Naive thymus-derived CD8-positive, alpha-beta T cell (primary cell): Measurements from ENCODE around the gene ASTN2. TPM values are rescaled to one million over a fixed set of nuclear protein-coding genes. Genes with fewer than 3 reads are reported as not detected.

ENCODE experiments used
- ATAC-seq, 2 donors: fragments of 150-1000 bp; cut with Tn5 transposase in 1 of 2; sonication (Bioruptor Pico), chemical (Tn5 transposase) in 1 of 2; 1 replicate in 1 of 2; 2 replicates in 1 of 2; pipeline ENCODE4 v1.10.0; 2021; ENCODE audit warnings: mild to moderate bottlenecking in 2 of 2, moderate library complexity in 2 of 2
- POLR2A ChIA-PET: fragments of 350-600 bp; sonication (Branson Sonifier 250); formaldehyde crosslinking; loops from one replicate; lab custom pipeline; 2021; ENCODE audit warnings: antibody characterized with exemption; lab: Charles Lee
- DNase-seq, 10 donors: peaks; one replicate each; pipeline versions ENCODE4 v3.0.0 to v3.0.0-alpha.2; 2020 to 2022
- H3K27ac Mint-ChIP-seq, 10 donors: one replicate each; pipeline ENCODE4 v1.8.0; 2020 to 2022; ENCODE audit warnings: mild to moderate bottlenecking in 10 of 10, mixed read lengths in 10 of 10, moderate library complexity in 4 of 10, inconsistent platforms in 1 of 10
- H3K27me3 Mint-ChIP-seq, 5 donors: one replicate each; pipeline ENCODE4 v1.8.0; 2021 to 2022; ENCODE audit warnings: mixed read lengths in 5 of 5
- H3K36me3 Mint-ChIP-seq, 3 donors: one replicate each; pipeline ENCODE4 v1.8.0; 2020 to 2022; ENCODE audit warnings: mixed read lengths in 3 of 3, mild to moderate bottlenecking in 2 of 3, inconsistent platforms in 1 of 3
- H3K4me1 Mint-ChIP-seq, 4 donors: one replicate each; pipeline ENCODE4 v1.8.0; 2021 to 2022; ENCODE audit warnings: mixed read lengths in 4 of 4
- H3K4me3 Mint-ChIP-seq, 10 donors: one replicate each; pipeline ENCODE4 v1.8.0; 2020 to 2022; ENCODE audit warnings: mild to moderate bottlenecking in 10 of 10, mixed read lengths in 10 of 10, moderate library complexity in 6 of 10, inconsistent platforms in 1 of 10
- H3K9me3 Mint-ChIP-seq, 9 donors: one replicate each; pipeline ENCODE4 v1.8.0; 2020 to 2022; ENCODE audit warnings: mixed read lengths in 9 of 9, mild to moderate bottlenecking in 3 of 9, inconsistent platforms in 1 of 9, moderate library complexity in 1 of 9
- polyA plus RNA-seq, 3 donors: library from polyadenylated mRNA; unstranded; fragments of 300-500 nt; fragmentation: Illumina TruSeq; gene quantifications; one replicate each; pipeline ENCODE4 v1.2.3, GENCODE V29; 2021
- total RNA-seq, 8 experiments: library from RNA in 2 of 8; stranded (reverse) in 2 of 8; gene quantifications; one replicate each; pipeline ENCODE4 v1.2.3 and lab custom pipeline; 2021 to 2026

The ASTN2 gene
- total and polyA plus RNA-seq, 5 experiments from 2014 or later: 1.2 to 3.8 (median 3.2) TPM

DNA sequence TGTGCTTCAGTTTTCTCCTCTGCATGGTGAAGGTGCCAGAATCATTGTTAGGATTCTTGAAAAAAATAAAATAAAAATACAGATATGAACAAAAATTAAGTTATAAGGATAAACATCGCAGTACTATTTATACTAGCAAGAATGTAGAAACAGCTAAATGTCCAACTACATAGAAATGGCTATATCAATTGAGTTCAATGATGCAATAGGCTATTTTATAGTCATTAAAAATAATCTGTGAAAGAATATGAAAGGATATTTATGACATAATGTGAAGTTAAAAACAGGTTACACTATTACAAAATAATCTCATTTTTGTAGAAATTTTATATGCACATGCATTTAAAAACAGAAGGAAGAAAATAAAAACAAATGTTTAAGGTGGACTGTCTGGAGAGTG lies 926.5 kb downstream of the ASTN2 start:
- no peak overlapping the region for H3K4me3 Mint-ChIP-seq
- POLR2A ChIA-PET: no interaction called here
- no peak overlapping the region for H3K27ac Mint-ChIP-seq
- H3K9me3 Mint-ChIP-seq: peaks cover 0 to 6% (median 0%) of the 10 kb centered on the region in 9 donors
- no peaks in the 10 kb centered on the region for H3K27me3 Mint-ChIP-seq
- DNase-seq: no peak
- no peak for ATAC-seq
- peaks cover 2 to 16% (median 5%) of the 10 kb centered on the region in 3 donors for H3K36me3 Mint-ChIP-seq
- H3K4me1 Mint-ChIP-seq: no peaks in the 10 kb centered on the region

DNA sequence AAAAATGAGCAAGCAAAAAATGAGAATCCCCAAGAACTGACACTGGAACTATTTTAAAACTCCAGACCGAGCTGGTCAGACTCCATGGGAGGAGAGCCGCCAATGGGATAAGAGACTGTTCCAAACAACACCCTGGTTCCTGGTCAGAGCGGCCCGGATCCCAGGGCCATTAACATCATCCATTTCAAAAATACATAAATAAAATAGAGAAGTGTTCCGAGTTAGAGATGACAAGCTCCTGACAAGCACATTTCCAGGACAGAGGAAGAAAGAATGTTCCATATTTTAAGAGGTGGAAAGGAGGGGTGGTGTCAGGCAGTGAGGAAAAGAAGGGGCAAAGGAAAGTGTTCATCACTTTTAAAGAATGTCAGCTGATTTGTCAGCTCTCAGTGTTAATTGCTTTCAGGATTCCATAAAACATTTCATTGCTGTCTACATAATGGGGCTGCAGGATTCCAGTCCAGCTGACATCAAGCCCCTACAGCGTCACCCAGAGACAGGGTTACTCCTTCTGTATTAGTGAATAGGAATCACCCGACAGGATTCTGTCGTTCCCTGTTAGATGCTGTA lies 930.3 kb downstream of the ASTN2 start:
- Mint-ChIP-seq H3K9me3 (no peaks in the 10 kb centered on the region), H3K4me3 (no peak overlapping the region), H3K36me3 (peaks cover 2 to 17% (median 5%) of the 10 kb centered on the region in 3 donors), H3K27ac (no peak overlapping the region), H3K27me3 (no peaks in the 10 kb centered on the region), H3K4me1 (peaks cover 0 to 2% (median 0%) of the 10 kb centered on the region in 4 donors)
- no peak for ATAC-seq
- POLR2A ChIA-PET: no interaction called here
- no peak for DNase-seq

DNA sequence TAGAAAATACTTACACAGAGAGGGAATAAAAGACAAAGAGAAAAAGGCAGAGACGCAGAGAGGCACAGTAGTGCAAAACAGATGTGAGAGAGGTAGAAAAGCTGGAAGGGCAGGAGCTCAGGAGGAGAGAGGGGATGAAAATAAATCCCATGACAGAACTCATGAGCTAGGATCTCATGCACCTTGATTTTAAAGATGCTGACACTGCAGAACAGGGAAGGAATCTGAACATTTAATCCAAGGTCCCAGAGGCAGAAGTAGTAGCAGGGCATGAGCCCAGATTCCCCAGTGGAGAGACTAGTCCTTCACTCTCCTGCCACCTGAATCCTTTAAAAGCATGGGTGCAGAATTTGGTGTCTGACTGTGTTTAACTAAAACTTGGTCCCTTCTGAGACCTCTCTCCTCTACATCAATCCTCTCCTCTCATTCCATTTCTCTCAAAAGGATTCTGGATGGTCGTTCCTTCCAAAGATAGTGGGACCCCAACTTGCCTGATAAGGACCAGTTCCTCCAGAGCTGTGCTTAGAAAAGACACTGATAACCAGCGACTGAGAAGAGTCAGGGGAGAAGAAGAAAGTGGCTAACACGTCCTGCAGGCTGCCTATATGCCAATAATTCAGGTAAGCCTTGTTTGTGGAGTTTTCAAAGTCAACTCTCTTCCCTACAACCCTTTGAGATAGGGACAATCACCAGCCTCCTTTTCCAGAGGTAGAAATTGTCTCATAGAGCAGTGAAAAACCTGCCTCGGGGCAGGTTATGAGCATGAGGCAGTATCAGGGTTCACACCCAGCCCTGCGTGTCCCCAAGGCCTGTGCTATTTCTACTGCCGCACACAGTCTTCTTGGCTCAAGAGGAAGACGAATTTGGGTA lies 931.0 kb downstream of the ASTN2 start:
- POLR2A ChIA-PET: no interaction called here
- no peaks in the 10 kb centered on the region for H3K9me3 Mint-ChIP-seq
- no peak for DNase-seq
- no peak overlapping the region for H3K27ac Mint-ChIP-seq
- peaks cover 4 to 24% (median 5%) of the 10 kb centered on the region in 3 donors for H3K36me3 Mint-ChIP-seq
- ATAC-seq: no peak
- H3K27me3 Mint-ChIP-seq: no peaks in the 10 kb centered on the region
- peaks cover 0 to 2% (median 0%) of the 10 kb centered on the region in 4 donors for H3K4me1 Mint-ChIP-seq
- no peak overlapping the region for H3K4me3 Mint-ChIP-seq

DNA sequence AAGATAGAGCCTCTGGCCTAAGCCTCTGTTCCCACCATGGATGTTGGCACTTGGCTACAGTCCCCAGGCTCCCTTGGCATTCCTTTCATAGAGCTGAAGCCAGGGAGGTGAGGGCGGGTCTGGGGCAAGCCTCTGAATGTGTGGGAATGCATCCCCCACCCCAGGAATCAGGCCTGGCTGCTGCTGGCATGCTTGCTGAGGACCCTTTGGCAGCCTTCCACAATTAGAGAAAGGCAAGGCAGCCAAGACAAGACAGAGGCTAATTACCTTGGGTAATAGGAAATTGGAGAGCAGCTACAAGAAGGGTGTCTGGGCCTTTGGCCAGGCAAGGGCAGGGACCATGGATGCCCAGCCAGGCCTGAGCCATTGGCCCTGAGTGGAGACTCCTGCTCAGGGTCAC lies 932.1 kb downstream of the ASTN2 start:
- POLR2A ChIA-PET: no interaction called here
- peak overlapping the region in 1 of 10 donors; percentile 43 for H3K27ac Mint-ChIP-seq
- no peak overlapping the region for H3K4me3 Mint-ChIP-seq
- DNase-seq (no peak), ATAC-seq (no peak)
- H3K27me3 Mint-ChIP-seq: no peaks in the 10 kb centered on the region
- no peaks in the 10 kb centered on the region for H3K9me3 Mint-ChIP-seq
- H3K4me1 Mint-ChIP-seq: peaks cover 0 to 4% (median 0%) of the 10 kb centered on the region in 4 donors
- H3K36me3 Mint-ChIP-seq: peaks cover 5 to 23% (median 6%) of the 10 kb centered on the region in 3 donors

- Mint-ChIP-seq H3K27me3 (no peaks in the 10 kb centered on the region), H3K4me1 (peaks cover 0 to 8% (median 0%) of the 10 kb centered on the region in 4 donors), H3K36me3 (peaks cover 10 to 36% (median 14%) of the 10 kb centered on the region in 3 donors), H3K9me3 (no peaks in the 10 kb centered on the region), H3K4me3 (no peak overlapping the region), H3K27ac (no peak overlapping the region)
- DNase-seq: no peak
- ATAC-seq: no peak
- POLR2A ChIA-PET: no interaction called here
Measured at GRCh38 chr9:116480700-116481099, 934.2 kb downstream of the ASTN2 start.

- DNase-seq (no peak), ATAC-seq (no peak)
- H3K27ac Mint-ChIP-seq: no peak overlapping the region
- POLR2A ChIA-PET: no interaction called here
- peaks cover 0 to 8% (median 0%) of the 10 kb centered on the region in 4 donors for H3K4me1 Mint-ChIP-seq
- no peaks in the 10 kb centered on the region for H3K9me3 Mint-ChIP-seq
- no peak overlapping the region for H3K4me3 Mint-ChIP-seq
- peaks cover 10 to 42% (median 16%) of the 10 kb centered on the region in 3 donors for H3K36me3 Mint-ChIP-seq
- H3K27me3 Mint-ChIP-seq: no peaks in the 10 kb centered on the region
Measured at GRCh38 chr9:116479967-116480366, 934.9 kb downstream of the ASTN2 start.

- Mint-ChIP-seq H3K36me3 (peaks cover 8 to 39% (median 11%) of the 10 kb centered on the region in 3 donors), H3K27ac (no peak overlapping the region), H3K4me1 (peaks cover 0 to 8% (median 0%) of the 10 kb centered on the region in 4 donors), H3K27me3 (no peaks in the 10 kb centered on the region), H3K9me3 (no peaks in the 10 kb centered on the region), H3K4me3 (no peak overlapping the region)
- no peak for ATAC-seq
- POLR2A ChIA-PET: no interaction called here
- no peak for DNase-seq
Measured at GRCh38 chr9:116479056-116479544, 935.8 kb downstream of the ASTN2 start.

DNA sequence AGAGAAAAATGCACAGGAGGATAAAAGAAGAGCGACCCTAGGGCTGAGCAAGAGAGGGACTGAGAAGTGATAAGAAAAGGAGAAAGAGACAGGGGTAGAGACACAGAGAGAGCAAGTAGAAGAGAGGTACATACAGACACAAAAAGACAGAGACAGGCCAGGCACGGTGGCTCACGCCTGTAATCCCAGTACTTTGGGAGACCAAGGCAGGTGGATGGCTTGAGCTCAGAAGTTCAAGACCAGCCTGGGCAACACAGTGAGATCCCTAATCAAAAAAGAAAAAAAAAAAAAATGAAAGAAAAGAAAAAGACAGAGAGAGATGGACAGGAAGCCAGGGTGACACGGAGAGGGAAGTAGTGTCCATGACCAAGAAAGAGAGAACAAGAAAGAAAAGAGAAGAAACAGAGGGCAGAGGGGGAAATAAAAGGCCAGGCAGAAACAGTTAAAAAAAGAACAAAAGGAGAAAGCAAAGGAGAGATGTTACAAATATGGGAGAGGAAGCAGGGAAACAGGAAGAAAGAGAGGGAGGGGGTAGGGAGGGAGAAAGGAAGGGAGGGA lies 937.2 kb downstream of the ASTN2 start:
- Mint-ChIP-seq H3K36me3 (peaks cover 8 to 41% (median 11%) of the 10 kb centered on the region in 3 donors), H3K27ac (peak overlapping the region in 1 of 10 donors; percentile 54), H3K4me1 (peaks cover 0 to 8% (median 0%) of the 10 kb centered on the region in 4 donors), H3K9me3 (peaks cover 0 to 6% (median 0%) of the 10 kb centered on the region in 9 donors), H3K27me3 (no peaks in the 10 kb centered on the region), H3K4me3 (no peak overlapping the region)
- no peak for ATAC-seq
- DNase-seq: no peak
- POLR2A ChIA-PET: no interaction called here

GRCh38 chr9:116476935-116477381 lies 937.9 kb downstream of the ASTN2 start:
- Mint-ChIP-seq H3K4me3 (no peak overlapping the region), H3K9me3 (peaks cover 0 to 6% (median 0%) of the 10 kb centered on the region in 9 donors), H3K36me3 (peaks cover 8 to 41% (median 11%) of the 10 kb centered on the region in 3 donors), H3K27ac (no peak overlapping the region), H3K27me3 (no peaks in the 10 kb centered on the region), H3K4me1 (peaks cover 0 to 8% (median 0%) of the 10 kb centered on the region in 4 donors)
- DNase-seq: no peak
- POLR2A ChIA-PET: no interaction called here
- ATAC-seq: no peak

DNA sequence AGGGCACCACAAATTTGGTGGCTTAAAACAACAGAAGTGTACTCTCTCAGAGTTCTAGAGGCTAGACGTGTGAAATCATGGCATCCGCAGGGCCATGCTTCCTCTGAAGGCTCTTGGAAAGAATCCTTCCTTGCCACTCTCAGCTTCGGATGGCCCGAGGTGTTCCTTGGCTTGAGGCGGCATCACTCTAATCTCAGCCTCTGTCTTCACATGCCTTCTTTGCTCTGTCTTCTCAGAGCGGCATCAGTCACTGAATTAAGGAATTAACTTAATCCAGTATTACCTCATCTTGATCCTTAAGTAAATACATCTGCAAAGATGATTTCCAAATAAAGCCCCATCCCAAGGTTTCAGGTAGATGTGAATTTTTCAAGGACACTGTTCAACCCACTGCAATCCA lies 938.9 kb downstream of the ASTN2 start:
- Mint-ChIP-seq H3K27me3 (no peaks in the 10 kb centered on the region), H3K4me1 (peaks cover 0 to 8% (median 0%) of the 10 kb centered on the region in 4 donors), H3K4me3 (no peak overlapping the region), H3K27ac (no peak overlapping the region), H3K36me3 (peaks cover 8 to 41% (median 11%) of the 10 kb centered on the region in 3 donors), H3K9me3 (peaks cover 0 to 6% (median 0%) of the 10 kb centered on the region in 9 donors)
- POLR2A ChIA-PET: no interaction called here
- DNase-seq (no peak), ATAC-seq (no peak)

- ATAC-seq: no peak
- Mint-ChIP-seq H3K27ac (no peak overlapping the region), H3K4me1 (peaks cover 0 to 5% (median 0%) of the 10 kb centered on the region in 4 donors), H3K4me3 (no peak overlapping the region), H3K27me3 (no peaks in the 10 kb centered on the region), H3K36me3 (peaks cover 8 to 39% (median 11%) of the 10 kb centered on the region in 3 donors), H3K9me3 (peaks cover 0 to 6% (median 0%) of the 10 kb centered on the region in 9 donors)
- POLR2A ChIA-PET: no interaction called here
- no peak for DNase-seq
Measured at GRCh38 chr9:116475201-116475600, 939.7 kb downstream of the ASTN2 start.

- Mint-ChIP-seq H3K9me3 (peaks cover 0 to 6% (median 0%) of the 10 kb centered on the region in 9 donors), H3K36me3 (peaks cover 2 to 36% (median 15%) of the 10 kb centered on the region in 3 donors), H3K4me1 (no peaks in the 10 kb centered on the region), H3K27ac (no peak overlapping the region), H3K4me3 (no peak overlapping the region), H3K27me3 (no peaks in the 10 kb centered on the region)
- ATAC-seq (no peak), DNase-seq (no peak)
- POLR2A ChIA-PET: no interaction called here
Measured at GRCh38 chr9:116471944-116472506, 942.8 kb downstream of the ASTN2 start.
